A673 (cell line): Measurements from ENCODE around the gene PAGR1.

Experiments
- EZH2 ChIP-seq: fragments of 200-600 bp; sonication (generic); IDR thresholded peaks from 2 replicates; pipeline ENCODE4 v1.6.1; 2017; ENCODE audit warnings: borderline replicate concordance, low read depth, mild to moderate bottlenecking, mixed read lengths, antibody characterized with exemption, low read length; ENCODE audit not compliant: poor library complexity, severe bottlenecking
- TF ChIP-seq, protein P1 (sequence below): fragments of 300-800, 200-600 bp; sonication (generic); conservative IDR thresholded peaks from 2 replicates; pipeline ENCODE4 v1.5.1; 2017; ENCODE audit warnings: low read depth, mild to moderate bottlenecking, antibody characterized with exemption, low read length, moderate library complexity, mixed read lengths

DNA sequence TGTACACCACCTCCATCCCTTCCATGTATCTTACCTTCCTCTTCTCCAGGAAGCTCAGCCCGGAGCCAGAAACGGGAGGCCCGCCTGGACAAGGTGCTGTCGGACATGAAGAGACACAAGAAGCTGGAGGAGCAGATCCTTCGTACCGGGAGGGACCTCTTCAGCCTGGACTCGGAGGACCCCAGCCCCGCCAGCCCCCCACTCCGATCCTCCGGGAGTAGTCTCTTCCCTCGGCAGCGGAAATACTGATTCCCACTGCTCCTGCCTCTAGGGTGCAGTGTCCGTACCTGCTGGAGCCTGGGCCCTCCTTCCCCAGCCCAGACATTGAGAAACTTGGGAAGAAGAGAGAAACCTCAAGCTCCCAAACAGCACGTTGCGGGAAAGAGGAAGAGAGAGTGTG, 3.6 kb downstream of the PAGR1 start:
- no peak for TF ChIP-seq EZH2
- TF ChIP-seq, protein P1, sequence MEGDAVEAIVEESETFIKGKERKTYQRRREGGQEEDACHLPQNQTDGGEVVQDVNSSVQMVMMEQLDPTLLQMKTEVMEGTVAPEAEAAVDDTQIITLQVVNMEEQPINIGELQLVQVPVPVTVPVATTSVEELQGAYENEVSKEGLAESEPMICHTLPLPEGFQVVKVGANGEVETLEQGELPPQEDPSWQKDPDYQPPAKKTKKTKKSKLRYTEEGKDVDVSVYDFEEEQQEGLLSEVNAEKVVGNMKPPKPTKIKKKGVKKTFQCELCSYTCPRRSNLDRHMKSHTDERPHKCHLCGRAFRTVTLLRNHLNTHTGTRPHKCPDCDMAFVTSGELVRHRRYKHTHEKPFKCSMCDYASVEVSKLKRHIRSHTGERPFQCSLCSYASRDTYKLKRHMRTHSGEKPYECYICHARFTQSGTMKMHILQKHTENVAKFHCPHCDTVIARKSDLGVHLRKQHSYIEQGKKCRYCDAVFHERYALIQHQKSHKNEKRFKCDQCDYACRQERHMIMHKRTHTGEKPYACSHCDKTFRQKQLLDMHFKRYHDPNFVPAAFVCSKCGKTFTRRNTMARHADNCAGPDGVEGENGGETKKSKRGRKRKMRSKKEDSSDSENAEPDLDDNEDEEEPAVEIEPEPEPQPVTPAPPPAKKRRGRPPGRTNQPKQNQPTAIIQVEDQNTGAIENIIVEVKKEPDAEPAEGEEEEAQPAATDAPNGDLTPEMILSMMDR = peak; percentile 36
